ENCODE measurements around the gene VAMP2.

DNA sequence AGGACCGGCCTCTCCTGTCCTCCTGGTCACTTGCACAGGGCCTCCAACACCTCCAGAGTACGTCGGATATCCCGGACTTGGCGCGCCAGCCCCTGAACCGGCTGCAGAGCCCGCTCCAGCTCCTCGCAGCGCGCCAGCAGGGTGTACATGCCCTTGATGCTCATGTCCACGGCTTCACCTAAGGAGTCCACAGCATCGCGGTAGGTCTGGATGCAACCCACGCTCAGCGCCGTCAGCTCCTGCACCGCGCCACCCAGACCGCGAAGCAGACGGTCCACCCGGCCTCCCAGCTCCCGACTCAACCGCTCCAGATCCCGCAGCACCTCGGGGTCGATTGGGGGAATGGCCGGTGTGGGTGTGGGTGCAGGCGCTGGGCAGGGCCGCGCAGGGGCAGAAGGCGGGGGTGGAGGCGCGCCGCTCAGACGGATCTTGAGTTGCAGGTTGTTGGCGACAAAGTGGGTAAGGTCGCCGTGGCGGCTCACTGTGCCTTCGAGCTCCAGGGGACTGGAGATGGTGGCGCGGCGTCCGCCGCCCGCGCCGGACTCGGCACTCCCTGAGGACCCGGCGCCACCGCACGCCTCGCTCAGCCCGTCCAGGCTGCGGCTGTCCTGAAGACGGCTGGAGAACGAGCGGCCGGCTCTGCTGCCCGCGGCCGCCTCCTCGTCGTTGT lies 26.4 kb upstream of the VAMP2 start:
- TF ChIP-seq GABPA (IDR thresholded peaks at IDR 0.05 in 1 of 2, conservative IDR thresholded peaks at IDR 0.05 in 1 of 2): no peak
- TF ChIP-seq, protein P1, sequence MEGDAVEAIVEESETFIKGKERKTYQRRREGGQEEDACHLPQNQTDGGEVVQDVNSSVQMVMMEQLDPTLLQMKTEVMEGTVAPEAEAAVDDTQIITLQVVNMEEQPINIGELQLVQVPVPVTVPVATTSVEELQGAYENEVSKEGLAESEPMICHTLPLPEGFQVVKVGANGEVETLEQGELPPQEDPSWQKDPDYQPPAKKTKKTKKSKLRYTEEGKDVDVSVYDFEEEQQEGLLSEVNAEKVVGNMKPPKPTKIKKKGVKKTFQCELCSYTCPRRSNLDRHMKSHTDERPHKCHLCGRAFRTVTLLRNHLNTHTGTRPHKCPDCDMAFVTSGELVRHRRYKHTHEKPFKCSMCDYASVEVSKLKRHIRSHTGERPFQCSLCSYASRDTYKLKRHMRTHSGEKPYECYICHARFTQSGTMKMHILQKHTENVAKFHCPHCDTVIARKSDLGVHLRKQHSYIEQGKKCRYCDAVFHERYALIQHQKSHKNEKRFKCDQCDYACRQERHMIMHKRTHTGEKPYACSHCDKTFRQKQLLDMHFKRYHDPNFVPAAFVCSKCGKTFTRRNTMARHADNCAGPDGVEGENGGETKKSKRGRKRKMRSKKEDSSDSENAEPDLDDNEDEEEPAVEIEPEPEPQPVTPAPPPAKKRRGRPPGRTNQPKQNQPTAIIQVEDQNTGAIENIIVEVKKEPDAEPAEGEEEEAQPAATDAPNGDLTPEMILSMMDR (IDR thresholded peaks at IDR 0.05; ENCODE audit: low read depth, low read length, missing input control): no peak
- TF ChIP-seq RXRA (IDR thresholded peaks at IDR 0.05): no peak
- no peak for TF ChIP-seq YY1 (IDR thresholded peaks at IDR 0.05)
- TF ChIP-seq, protein P2, sequence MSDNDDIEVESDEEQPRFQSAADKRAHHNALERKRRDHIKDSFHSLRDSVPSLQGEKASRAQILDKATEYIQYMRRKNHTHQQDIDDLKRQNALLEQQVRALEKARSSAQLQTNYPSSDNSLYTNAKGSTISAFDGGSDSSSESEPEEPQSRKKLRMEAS (IDR thresholded peaks at IDR 0.05): no peak
- no peak for TF ChIP-seq JUND (IDR thresholded peaks at IDR 0.05)
- TF ChIP-seq, protein P3, sequence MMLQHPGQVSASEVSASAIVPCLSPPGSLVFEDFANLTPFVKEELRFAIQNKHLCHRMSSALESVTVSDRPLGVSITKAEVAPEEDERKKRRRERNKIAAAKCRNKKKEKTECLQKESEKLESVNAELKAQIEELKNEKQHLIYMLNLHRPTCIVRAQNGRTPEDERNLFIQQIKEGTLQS (IDR thresholded peaks at IDR 0.05): no peak
